Stimulated activated naive CD8-positive, alpha-beta T cell treated with anti-CD3 and anti-CD28 coated beads, Interleukin-15, amount 100 ng/mL, for 72 hours (primary cell): ENCODE results near the gene TOP3B.
"Not testable (repeated sequence)": the region's sequence is repeated elsewhere in the genome, so short reads cannot be mapped to it uniquely, and the experiment has no call there.

Experiments
- ATAC-seq: fragments of 150-1000 bp; cut with Tn5 transposase; 2 replicates; pipeline ENCODE4 v1.10.0; 2021; ENCODE audit warnings: mild to moderate bottlenecking, moderate library complexity
- DNase-seq, 2 donors: peaks; one replicate each; pipeline ENCODE4 v3.0.0; 2021 to 2022
- H3K27ac Mint-ChIP-seq, 2 donors: one replicate each; pipeline ENCODE4 v1.8.0; 2022; ENCODE audit warnings: mild to moderate bottlenecking in 2 of 2, mixed read lengths in 2 of 2, moderate library complexity in 2 of 2
- H3K27me3 Mint-ChIP-seq: one replicate; pipeline ENCODE4 v1.8.0; 2022; ENCODE audit warnings: mixed read lengths
- H3K4me1 Mint-ChIP-seq: one replicate; pipeline ENCODE4 v1.8.0; 2022; ENCODE audit warnings: mild to moderate bottlenecking, mixed read lengths
- H3K4me3 Mint-ChIP-seq, 2 donors: one replicate each; pipeline ENCODE4 v1.8.0; 2022; ENCODE audit warnings: mild to moderate bottlenecking in 2 of 2, mixed read lengths in 2 of 2, moderate library complexity in 1 of 2
- H3K9me3 Mint-ChIP-seq, 2 donors: one replicate each; pipeline ENCODE4 v1.8.0; 2022; ENCODE audit warnings: mixed read lengths in 2 of 2

TOP3B gene

DNA sequence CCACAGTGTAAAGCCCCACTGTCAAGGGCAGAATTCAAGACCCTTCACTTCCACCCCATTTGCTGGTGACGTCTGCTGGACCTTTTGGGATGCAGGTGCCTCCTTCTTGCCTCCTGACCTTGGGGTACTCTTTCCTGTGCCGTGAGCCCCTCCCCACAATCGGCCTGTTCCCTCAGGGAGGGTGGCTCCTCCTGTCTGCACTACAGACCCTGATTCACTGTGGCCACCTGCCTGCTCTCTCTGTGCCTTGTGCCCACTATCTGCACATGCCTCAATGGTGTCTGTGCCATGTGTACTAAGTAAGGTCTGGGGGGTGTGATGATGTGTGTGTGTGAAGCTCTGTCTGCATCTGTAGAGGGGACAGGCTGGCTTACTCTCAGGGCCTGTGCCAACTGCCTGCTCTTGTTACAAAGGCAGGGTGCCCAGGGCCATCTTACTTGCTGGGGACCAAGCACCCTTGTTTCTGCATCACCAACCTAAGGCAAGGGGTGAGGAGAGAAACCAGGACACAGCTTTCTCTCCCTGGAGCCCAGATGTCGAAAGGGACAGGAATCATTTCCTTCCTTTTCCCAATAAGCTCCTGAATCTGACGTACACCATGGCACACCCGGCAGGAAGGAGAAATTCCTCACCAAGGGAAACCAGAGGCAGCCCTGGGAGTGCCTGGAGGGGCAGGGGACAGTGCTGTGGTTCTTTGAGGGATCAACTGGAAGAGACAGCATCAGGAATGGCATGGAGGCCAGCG lies 33.6 kb downstream of the TOP3B start:
- DNase-seq (no peak), ATAC-seq (no peak)
- Mint-ChIP-seq H3K4me3 (no peak overlapping the region), H3K27ac (no peak overlapping the region), H3K4me1 (peaks cover 45% of the 10 kb centered on the region), H3K9me3 (no peaks in the 10 kb centered on the region), H3K27me3 (no peaks in the 10 kb centered on the region)

- no peak for DNase-seq
- H3K27ac Mint-ChIP-seq = no peak overlapping the region
- no peak overlapping the region for H3K4me3 Mint-ChIP-seq
- H3K27me3 Mint-ChIP-seq = no peaks in the 10 kb centered on the region
- H3K9me3 Mint-ChIP-seq = no peaks in the 10 kb centered on the region
- peaks cover 51% of the 10 kb centered on the region for H3K4me1 Mint-ChIP-seq
- ATAC-seq = no peak
Measured at GRCh38 chr22:21948390-21948789, 34.2 kb downstream of the TOP3B start.

DNA sequence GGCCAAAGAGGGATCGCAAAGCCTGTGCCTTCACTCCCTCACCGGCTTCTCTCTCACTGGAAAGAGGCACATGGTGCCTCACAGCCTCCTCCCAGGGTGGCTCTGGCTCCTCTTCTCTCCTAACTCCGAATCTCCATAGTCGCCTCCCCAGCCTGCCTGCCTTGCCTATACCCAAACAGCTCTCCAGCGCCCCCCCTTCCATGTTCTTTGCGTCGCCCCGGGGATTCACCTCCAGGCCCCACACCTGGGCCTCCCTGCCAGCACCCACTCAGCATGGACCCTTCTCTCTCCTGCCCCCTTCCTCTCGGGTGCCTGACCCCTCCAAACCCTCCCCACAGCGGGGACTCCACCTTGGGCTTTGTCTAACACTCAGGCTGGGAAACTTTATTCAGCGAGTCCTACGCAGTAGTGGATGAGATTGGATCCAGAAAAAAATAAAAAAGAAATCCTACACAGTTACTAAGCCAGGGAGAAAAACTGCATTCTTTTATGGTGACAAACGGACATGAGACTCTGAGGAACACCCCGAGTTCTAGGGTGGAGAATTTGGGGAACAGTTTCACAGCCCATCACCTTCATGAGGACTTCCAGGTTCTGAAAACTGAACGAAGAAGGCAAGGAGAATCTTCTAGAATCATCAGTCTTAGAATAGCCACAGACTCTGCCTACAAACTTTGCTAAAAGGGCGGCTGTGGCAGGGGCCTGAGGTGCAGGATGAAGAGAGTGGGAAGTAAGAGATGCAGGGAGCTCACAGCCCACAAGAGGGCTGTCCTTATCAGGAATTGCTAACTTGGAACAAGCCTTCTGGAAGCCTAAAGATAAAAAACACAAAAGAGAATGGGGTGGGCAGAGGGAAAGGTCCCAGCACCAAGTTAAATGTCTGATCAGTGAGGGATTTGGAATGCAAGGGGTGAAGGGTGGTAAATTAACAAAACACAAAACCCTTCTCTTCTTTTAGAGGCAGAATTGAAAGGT lies 35.3 kb downstream of the TOP3B start:
- Mint-ChIP-seq H3K4me1 (peaks cover 56% of the 10 kb centered on the region), H3K27ac (no peak overlapping the region), H3K4me3 (no peak overlapping the region), H3K27me3 (no peaks in the 10 kb centered on the region), H3K9me3 (no peaks in the 10 kb centered on the region)
- no peak for ATAC-seq
- no peak for DNase-seq

- Mint-ChIP-seq H3K4me1 (peaks cover 58% of the 10 kb centered on the region), H3K27ac (peak overlapping the region; percentile 68 to 77), H3K9me3 (no peaks in the 10 kb centered on the region), H3K27me3 (no peaks in the 10 kb centered on the region), H3K4me3 (no peak overlapping the region)
- DNase-seq = no peak
- no peak for ATAC-seq
Measured at GRCh38 chr22:21946262-21946925, 36.2 kb downstream of the TOP3B start.

- Mint-ChIP-seq H3K4me1 (peaks cover 57% of the 10 kb centered on the region), H3K4me3 (no peak overlapping the region), H3K27me3 (no peaks in the 10 kb centered on the region), H3K27ac (peak overlapping the region; percentile 68 to 77), H3K9me3 (no peaks in the 10 kb centered on the region)
- ATAC-seq (no peak), DNase-seq (no peak)
Measured at GRCh38 chr22:21945453-21946261, 36.9 kb downstream of the TOP3B start.

DNA sequence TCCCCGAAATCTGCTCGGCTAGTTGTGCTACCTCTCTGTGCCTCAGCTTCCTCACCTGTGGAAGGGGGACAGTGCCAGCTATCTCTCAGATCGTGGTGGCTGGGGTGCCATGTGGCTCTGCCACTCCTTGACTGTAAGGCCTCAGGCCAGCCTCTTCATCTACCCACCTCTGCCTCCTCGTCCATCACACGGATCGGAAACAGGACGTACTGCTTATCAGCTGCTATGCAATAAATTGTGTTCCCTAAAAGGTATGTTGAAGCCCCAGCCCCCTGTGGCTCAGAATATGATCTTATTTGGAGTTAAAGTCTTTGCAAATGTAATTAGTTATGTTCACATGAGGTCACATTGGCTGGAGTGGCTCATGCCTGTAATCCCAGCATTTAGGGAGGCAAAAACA lies 37.7 kb downstream of the TOP3B start:
- H3K9me3 Mint-ChIP-seq = no peaks in the 10 kb centered on the region

DNA sequence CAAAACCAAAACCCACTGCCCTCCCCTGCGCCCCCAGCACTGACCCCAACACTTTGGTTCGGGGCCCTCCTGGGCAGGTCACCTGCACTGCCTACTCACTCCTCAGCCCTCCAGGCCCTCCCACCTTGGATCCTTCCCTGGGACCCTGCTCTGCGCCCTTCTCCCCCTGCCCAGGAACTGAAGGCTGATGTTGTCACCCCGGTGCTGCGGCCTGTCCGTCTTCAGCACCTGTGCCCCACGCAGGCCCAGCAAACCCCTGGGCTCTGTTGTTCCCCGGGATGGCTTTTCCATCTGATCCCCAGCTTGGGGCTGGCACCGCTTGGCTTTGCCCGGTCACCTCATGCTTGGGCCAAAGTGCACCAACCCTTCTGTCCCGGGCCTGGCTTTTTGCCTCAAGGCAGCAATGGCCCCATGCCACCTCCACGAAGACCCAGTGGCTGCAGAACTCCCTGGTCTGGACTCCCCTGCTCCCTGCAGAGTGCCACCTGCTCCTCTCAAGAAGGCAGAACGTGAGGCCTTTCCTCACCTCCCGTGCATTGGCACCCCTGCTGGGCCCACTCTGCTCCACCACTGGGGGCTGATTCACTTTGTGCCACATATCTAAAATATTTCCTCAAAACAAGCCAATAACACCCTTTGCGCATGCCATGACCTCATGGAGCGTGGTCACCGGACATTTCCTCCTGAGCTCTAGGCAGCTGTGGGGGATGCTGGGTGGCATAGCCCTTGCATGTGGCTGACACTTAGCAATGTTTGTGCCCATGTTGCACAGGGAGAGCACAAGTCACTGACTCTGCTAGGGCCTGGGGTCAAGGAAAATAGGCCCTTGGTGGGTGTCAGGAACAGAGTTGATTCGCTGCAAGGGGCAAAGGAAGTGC lies 38.8 kb downstream of the TOP3B start:
- DNase-seq (no peak), ATAC-seq (no peak)
- no peaks in the 10 kb centered on the region for H3K27me3 Mint-ChIP-seq
- H3K9me3 Mint-ChIP-seq = no peaks in the 10 kb centered on the region
- H3K4me3 Mint-ChIP-seq = no peak overlapping the region
- H3K4me1 Mint-ChIP-seq = peaks cover 61% of the 10 kb centered on the region
- peak overlapping the region in 1 of 2 donors; percentile 63 for H3K27ac Mint-ChIP-seq

More for the DNA sequence above, 37.7 kb downstream of the TOP3B start:
- ATAC-seq (no peak), DNase-seq (no peak)
- Mint-ChIP-seq H3K4me3 (no peak overlapping the region), H3K27ac (no peak overlapping the region), H3K4me1 (peaks cover 57% of the 10 kb centered on the region), H3K27me3 (no peaks in the 10 kb centered on the region)

DNA sequence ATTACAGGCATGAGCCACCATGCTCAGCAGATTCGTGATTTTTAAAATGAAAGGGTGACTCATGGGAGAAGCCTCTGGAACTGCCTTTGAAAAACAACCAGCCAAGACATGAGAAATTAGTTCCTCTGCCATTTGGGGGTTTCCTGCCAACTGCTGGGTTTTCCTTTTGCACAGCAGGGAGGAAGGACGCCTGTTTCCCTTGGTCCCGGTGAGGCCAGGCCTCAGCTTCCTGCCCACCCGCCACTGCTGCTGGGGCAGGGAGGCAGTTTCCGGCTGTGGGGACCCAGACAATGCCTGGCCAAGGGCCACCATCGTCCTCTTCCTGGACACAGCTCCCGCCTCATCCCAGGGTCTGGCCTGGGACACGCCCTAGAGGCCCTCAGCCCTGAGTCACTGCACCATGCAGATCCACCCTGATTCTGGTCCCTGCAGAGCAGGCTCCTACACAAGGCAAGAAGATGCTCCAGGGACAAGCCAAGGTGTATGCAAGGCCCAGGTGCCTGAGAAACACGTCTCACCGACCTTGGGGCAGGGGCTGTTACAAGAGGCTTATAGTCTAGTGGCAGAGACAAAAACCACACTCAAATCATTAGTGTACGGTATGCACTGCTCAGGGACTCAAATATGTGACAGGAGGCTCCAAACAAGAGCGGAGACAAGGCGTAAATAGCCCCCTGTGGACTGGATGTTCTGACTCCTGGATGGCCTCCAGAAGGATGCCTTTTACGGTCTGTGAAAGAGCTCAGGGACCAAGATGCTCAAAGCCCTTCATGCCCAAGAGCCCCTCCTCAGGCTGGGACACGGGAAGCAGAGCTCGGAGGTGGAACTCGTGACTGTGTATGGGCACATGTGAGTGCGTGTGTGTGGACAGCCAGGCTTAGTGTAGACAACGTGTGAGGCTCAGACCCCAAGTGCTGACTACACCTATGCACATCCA lies 39.9 kb downstream of the TOP3B start:
- peak overlapping the region; percentile 75 to 96 for H3K27ac Mint-ChIP-seq
- ATAC-seq = no peak
- peak overlapping the region; percentile 31 to 38 for H3K4me3 Mint-ChIP-seq
- DNase-seq = peak in 1 of 2 donors; percentile 22
- no peaks in the 10 kb centered on the region for H3K27me3 Mint-ChIP-seq
- peaks cover 61% of the 10 kb centered on the region for H3K4me1 Mint-ChIP-seq
- no peaks in the 10 kb centered on the region for H3K9me3 Mint-ChIP-seq

DNA sequence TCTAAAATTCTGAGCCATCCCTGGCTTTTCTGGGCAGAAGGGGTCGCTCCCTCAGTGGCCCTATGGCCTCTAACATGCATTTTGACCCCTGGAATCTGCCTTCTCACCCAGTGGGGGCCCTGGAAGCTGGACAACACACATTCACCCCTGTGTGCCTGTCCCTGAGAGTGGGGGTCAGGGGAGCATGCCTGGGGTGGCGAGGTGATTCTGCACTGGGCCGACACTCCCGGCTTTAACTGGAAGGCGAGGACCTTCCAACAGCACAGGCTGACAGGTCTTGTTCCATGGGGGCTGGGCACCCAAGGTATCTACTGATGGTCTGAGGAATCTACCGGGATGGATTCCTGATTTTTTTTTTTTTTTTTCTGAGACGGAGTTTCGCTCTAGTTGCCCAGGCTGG lies 40.7 kb downstream of the TOP3B start:
- peak overlapping the region in 1 of 2 donors; percentile 31 for H3K4me3 Mint-ChIP-seq

GRCh38 chr22:21940521-21940920 lies 42.1 kb downstream of the TOP3B start:
- no peaks in the 10 kb centered on the region for H3K9me3 Mint-ChIP-seq
- H3K27me3 Mint-ChIP-seq = no peaks in the 10 kb centered on the region
- no peak for DNase-seq
- no peak for ATAC-seq
- peaks cover 66% of the 10 kb centered on the region for H3K4me1 Mint-ChIP-seq
- H3K4me3 Mint-ChIP-seq = no peak overlapping the region
- H3K27ac Mint-ChIP-seq = peak overlapping the region; percentile 79 to 80

More for the DNA sequence above, 40.7 kb downstream of the TOP3B start:
- DNase-seq = no peak
- H3K27ac Mint-ChIP-seq = peak overlapping the region; percentile 75 to 96
- H3K27me3 Mint-ChIP-seq = no peaks in the 10 kb centered on the region
- ATAC-seq = no peak
- H3K9me3 Mint-ChIP-seq = no peaks in the 10 kb centered on the region
- H3K4me1 Mint-ChIP-seq = peaks cover 61% of the 10 kb centered on the region

DNA sequence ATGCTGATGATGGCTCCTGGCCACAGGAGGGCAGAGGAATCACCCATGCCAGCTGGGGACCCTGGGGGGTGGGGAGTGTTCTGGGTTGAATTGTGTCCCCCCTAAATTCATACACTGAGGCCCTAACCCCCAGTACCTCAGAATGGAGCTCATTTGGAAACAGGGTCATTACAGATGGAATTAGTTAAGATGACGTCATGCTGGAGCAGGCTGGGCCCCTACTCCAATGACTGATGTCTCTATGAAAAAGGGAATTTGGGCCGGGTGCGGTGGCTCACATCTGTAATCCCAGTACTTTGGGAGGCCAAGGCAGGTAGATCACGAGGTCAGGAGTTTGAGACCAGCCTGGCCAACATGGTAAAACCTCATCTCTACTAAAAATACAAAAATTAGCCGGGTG lies 42.7 kb downstream of the TOP3B start:
- peak overlapping the region in 1 of 2 donors; percentile 79 for H3K27ac Mint-ChIP-seq
- not testable (repeated sequence) for H3K4me3 Mint-ChIP-seq, ATAC-seq, H3K27me3 Mint-ChIP-seq, DNase-seq, H3K9me3 Mint-ChIP-seq
- H3K4me1 Mint-ChIP-seq = peaks cover 66% of the 10 kb centered on the region

DNA sequence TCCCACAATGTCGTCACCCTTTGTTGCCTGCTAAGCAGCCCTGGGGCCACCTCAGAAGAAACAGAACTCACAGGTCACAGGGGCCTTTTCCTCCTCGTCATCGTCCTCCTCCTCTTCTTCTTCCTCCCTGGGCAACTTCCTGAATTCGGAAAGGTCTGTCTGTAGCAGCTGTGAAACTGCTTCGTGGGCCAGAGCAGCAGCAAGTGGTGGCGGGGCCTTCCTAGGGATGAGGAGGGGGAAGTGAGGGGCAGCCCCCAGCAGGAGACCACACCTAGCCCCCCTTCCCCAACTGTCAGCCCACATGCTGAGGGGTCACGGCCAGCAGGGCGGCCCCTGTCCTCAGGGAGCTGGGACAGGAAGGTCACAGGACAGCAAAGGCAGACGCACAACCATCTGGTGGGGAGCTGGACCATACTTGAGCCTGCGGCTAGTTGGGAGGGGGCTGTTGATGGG lies 43.1 kb downstream of the TOP3B start:
- H3K4me1 Mint-ChIP-seq = peaks cover 66% of the 10 kb centered on the region

GRCh38 chr22:21938906-21939305 lies 43.7 kb downstream of the TOP3B start:
- Mint-ChIP-seq H3K4me1 (peaks cover 64% of the 10 kb centered on the region), H3K9me3 (no peaks in the 10 kb centered on the region), H3K4me3 (peak overlapping the region; percentile 89 to 95), H3K27ac (peak overlapping the region in 1 of 2 donors; percentile 98), H3K27me3 (no peaks in the 10 kb centered on the region)
- DNase-seq (no peak), ATAC-seq (no peak)

More for the DNA sequence above, 43.1 kb downstream of the TOP3B start:
- DNase-seq (no peak), ATAC-seq (no peak)
- Mint-ChIP-seq H3K9me3 (no peaks in the 10 kb centered on the region), H3K4me3 (peak overlapping the region in 1 of 2 donors; percentile 40), H3K27ac (peak overlapping the region in 1 of 2 donors; percentile 79), H3K27me3 (no peaks in the 10 kb centered on the region)
